ENCODE measurements around the gene LOX.
A peak's percentile ranks its signal among the peaks of the same experiment; 100 is the strongest.

The LOX gene

DNA sequence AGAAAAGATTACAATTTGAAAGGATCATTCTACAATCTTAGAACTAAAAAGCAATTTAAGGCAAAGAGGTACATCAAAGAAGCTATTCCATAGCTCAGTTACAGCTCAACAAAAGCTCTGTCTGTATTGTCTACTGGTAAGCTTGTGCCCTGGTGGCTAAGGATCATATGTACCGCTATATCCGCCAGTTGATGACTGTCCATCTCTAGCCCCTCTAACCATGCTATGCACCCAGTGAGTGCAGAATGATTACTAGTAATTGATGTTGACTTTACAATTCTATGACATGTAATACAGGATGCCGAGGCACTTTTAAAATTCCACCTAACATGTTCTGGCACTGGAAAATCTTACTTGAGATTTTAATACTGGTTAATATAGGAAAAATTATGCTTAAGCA lies 13.1 kb downstream of the LOX start:
- DNase-seq (ENCODE audit: low read depth), result no peak
- TF ChIP-seq, protein P1, sequence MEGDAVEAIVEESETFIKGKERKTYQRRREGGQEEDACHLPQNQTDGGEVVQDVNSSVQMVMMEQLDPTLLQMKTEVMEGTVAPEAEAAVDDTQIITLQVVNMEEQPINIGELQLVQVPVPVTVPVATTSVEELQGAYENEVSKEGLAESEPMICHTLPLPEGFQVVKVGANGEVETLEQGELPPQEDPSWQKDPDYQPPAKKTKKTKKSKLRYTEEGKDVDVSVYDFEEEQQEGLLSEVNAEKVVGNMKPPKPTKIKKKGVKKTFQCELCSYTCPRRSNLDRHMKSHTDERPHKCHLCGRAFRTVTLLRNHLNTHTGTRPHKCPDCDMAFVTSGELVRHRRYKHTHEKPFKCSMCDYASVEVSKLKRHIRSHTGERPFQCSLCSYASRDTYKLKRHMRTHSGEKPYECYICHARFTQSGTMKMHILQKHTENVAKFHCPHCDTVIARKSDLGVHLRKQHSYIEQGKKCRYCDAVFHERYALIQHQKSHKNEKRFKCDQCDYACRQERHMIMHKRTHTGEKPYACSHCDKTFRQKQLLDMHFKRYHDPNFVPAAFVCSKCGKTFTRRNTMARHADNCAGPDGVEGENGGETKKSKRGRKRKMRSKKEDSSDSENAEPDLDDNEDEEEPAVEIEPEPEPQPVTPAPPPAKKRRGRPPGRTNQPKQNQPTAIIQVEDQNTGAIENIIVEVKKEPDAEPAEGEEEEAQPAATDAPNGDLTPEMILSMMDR (conservative IDR thresholded peaks at IDR 0.05; ENCODE audit: low read depth, low read length), result no peak
- no peak overlapping the region for H3K4me3 ChIP-seq (ENCODE audit: low read length)

DNA sequence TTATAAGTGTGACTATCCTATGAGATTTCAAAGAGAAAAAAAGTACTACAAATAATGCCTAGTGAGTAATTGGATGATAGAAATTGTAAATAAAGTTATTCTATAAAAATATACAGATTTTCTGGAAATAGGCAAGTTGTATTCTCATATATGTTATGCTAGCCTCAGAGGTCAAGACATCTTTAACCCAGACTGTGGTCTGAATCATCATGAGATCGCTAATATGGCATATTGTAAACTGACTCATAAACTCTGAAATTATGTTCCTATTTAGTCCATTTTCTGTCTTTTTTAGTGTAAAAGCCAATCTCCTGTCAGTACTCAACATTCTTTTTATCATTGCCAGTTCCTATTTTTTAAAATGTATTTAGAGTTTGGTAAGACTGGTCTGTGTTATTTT lies 14.2 kb downstream of the LOX start:
- no peak for DNase-seq (ENCODE audit: low read depth)
- no peak overlapping the region for H3K4me3 ChIP-seq (ENCODE audit: low read length)
- TF ChIP-seq, protein P1 (conservative IDR thresholded peaks at IDR 0.05; ENCODE audit: low read depth, low read length), result no peak

DNA sequence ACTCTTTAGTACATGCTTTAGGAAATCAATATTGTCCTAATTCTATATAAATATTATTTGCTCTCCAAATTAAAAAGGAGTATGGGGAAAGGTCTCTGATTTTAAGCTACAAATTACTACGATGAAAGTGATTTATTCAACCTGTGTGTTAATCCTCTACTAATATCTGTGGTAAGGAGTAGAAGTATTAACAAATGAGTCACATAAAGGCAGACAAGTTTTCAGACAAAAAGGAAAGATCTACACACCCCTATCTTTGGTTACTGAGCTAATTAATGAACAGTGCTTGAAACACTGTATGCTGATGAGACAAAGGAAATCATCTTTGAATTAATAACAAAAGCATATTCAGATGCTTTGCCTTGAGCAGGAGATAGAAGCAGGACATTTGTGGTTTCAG lies 15.9 kb downstream of the LOX start:
- DNase-seq (ENCODE audit: low read depth), result peak; percentile 35
- TF ChIP-seq, protein P1 (conservative IDR thresholded peaks at IDR 0.05; ENCODE audit: low read depth, low read length), result no peak
- no peak overlapping the region for H3K4me3 ChIP-seq (ENCODE audit: low read length)

DNA sequence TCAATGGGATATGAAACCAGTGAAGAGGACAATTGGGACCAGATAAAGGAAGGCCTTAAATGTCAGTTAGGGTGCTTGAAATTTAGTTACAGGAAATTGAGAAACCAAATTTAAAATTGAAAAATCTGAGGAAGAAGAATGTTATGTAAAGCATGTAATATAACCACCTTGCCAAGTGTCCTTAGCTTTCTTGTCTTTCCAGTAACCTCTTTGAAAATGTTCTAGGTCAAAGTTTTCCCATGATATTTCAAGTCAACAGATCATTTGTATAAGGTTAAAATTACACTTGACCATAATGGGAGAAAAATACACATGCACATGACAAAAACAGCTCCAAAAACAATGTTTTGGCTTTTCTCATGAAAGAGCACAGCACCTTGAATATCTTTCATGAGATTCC lies 21.1 kb downstream of the LOX start:
- no peak for DNase-seq (ENCODE audit: low read depth)
- TF ChIP-seq, protein P1 (conservative IDR thresholded peaks at IDR 0.05; ENCODE audit: low read depth, low read length), result no peak
- no peak overlapping the region for H3K4me3 ChIP-seq (ENCODE audit: low read length)

DNA sequence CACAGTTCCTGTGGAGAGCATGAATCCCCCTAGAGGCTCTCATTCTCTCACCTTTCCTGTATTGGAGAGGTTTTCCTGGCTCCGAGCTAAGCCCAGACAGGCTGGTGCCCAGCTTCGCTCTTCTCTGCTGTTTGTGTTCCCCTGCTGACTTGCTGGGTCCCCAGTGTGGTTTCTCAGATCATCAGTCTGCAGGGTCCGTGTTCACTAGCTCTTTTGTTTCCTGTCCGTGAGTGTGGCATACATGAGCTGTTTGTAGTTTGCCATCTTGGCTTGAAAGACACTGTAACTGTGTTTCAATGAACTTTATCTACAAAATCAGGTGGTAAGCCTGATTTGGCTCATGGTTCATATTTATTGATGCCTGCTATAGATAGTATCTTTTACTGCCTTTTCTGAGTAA lies 23.8 kb downstream of the LOX start:
- TF ChIP-seq, protein P1 (conservative IDR thresholded peaks at IDR 0.05; ENCODE audit: low read depth, low read length), result no peak
- H3K4me3 ChIP-seq (ENCODE audit: low read length), result no peak overlapping the region
- no peak for DNase-seq (ENCODE audit: low read depth)

DNA sequence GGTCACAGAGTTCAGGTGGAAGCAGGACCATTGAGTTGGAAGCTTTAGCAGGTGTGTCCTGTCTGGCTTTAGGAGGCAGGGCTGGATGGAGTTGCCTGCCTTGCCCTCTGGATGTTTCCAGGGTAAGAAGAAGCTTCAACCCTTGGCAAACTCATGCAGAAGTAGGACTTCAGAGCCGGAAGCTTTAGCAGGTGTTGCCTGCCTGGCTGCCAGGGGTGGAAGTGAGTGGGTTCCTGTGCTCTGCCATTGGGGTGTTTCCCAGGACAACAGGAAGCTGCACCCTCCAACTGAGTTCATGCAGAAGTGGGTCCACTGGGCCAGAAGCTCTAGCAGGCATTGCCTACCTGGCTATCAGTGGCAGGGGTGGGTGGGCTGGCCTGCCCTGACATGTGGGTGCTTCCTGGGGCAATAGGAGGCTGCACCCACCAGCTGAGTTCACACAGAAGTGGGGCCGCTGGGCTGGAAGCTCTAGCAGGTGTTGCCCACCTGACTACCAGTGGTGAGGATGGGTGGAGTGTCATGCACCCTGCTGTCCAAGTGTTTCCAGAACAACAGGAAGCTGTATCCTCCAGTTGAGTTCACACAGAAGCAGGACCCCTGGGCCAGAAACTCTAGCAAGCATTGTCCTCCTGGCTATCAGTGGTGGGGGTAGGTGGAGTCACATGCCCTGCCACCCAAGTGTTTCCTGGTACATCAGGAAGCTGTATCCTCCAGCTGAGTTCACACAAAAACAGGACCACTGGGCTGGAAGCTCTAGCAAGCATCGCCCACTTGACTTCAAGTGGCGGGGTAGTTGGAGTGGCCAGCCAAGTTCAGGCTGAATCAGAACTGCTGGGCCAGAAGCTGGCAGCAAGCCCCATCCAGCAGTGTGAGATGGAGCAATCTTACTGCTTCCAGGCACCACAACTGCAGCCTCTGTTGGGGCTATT lies 24.6 kb downstream of the LOX start:
- H3K4me3 ChIP-seq (ENCODE audit: low read length), result no peak overlapping the region
- TF ChIP-seq, protein P1 (conservative IDR thresholded peaks at IDR 0.05; ENCODE audit: low read depth, low read length), result no peak
- no peak for DNase-seq (ENCODE audit: low read depth)

DNA sequence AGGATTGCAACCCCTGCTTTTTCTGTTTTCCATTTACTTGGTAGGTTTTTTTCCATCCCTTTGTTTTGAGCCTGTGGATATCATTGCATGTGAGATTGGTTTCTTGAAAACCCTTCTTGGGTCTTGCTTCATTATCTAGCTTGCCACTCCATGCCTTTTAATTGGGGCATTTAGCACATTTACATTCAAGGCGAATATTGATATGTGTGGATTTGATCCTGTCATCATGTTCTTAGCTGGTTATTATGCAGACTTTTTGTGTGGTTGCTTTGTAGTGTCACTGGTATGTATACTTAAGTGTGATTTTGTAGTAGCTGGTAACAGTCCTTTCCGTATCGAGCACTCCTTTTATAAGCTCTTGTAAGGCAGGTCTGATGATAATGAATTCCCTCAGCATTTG lies 26.5 kb downstream of the LOX start:
- no peak overlapping the region for H3K4me3 ChIP-seq (ENCODE audit: low read length)
- TF ChIP-seq, protein P1 (conservative IDR thresholded peaks at IDR 0.05; ENCODE audit: low read depth, low read length), result no peak
- DNase-seq (ENCODE audit: low read depth), result no peak
